Measurements from ENCODE around the gene UBE2J1. TPM values are rescaled to one million over a fixed set of nuclear protein-coding genes. Genes with fewer than 3 reads are reported as not detected.
A peak's percentile ranks its signal among the peaks of the same experiment; 100 is the strongest.

Gene UBE2J1
- total RNA-seq, 2 experiments from 2014 or later = 34.7 to 34.9 TPM

DNA sequence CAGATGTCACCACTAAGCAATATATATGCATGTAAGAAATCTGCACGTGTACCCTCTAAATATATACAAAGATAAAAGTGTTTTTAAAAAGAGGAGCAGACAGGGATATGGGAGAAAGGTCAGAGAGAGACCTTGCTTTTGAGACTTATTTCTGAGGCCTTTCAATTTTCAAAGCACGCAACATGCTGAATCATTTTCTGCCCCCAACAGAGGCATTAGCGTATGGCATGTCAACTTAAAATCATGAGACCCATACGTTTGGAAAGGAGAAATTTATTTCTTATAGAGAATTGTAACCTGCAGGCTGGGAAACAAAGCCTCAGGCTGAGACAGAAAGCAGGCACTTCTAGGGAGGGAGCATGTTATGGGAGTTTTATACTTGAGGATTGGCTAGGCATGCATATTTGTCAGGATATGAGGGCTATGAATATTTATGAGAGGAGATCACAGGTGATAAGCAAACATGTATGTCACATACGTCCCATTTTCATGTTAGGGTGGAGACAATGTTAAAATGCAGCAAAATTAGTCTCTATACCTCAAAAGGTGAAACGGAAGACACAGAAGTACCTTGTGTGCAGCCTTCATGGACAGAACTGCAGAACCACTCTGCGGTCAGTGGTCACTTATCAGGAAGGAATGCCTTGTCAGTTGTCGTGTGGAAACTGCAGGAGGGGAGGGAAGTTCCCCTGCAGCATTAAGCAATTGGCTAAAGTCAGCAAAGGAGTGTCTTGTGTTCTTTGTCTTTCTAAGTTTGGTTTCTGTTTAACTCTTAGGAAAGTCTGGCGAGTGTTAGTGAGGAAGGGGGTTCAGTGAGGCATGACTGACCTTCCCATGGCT lies 31.2 kb downstream of the UBE2J1 start:
- Histone ChIP-seq H3K27me3 (ENCODE audit: control insufficient read depth in 1 of 2, insufficient read depth in 2 of 2, low read length in 2 of 2) (no peaks in the 10 kb centered on the region), H3K27ac (ENCODE audit: low read depth in 1 of 2, low read length in 2 of 2) (no peak overlapping the region), H3K4me1 (ENCODE audit: insufficient read depth, low read length) (no peaks in the 10 kb centered on the region), H3K36me3 (ENCODE audit: insufficient read depth, low read length) (no peaks in the 10 kb centered on the region), H3K4me3 (ENCODE audit: low read length) (no peak overlapping the region), H3K9me3 (ENCODE audit: control insufficient read depth in 1 of 2, insufficient read depth in 1 of 2, low read length in 2 of 2) (no peaks in the 10 kb centered on the region)
- peaks cover 37% of the 10 kb centered on the region for H3K36me3 Mint-ChIP-seq (ENCODE audit: low read depth)
- ATAC-seq (ENCODE audit: poor library complexity) (no peak), DNase-seq (peak in 3 of 14 experiments; percentile 13 to 53 (median 45))
- intact Hi-C loops (cut with DNase I, micrococcal nuclease) = no loop called here
- H3K4me1 Mint-ChIP-seq (ENCODE audit: low read depth) = peaks cover 5% of the 10 kb centered on the region
- TF ChIP-seq, protein P1, sequence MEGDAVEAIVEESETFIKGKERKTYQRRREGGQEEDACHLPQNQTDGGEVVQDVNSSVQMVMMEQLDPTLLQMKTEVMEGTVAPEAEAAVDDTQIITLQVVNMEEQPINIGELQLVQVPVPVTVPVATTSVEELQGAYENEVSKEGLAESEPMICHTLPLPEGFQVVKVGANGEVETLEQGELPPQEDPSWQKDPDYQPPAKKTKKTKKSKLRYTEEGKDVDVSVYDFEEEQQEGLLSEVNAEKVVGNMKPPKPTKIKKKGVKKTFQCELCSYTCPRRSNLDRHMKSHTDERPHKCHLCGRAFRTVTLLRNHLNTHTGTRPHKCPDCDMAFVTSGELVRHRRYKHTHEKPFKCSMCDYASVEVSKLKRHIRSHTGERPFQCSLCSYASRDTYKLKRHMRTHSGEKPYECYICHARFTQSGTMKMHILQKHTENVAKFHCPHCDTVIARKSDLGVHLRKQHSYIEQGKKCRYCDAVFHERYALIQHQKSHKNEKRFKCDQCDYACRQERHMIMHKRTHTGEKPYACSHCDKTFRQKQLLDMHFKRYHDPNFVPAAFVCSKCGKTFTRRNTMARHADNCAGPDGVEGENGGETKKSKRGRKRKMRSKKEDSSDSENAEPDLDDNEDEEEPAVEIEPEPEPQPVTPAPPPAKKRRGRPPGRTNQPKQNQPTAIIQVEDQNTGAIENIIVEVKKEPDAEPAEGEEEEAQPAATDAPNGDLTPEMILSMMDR (IDR thresholded peaks at IDR 0.05) = no peak
- no peaks in the 10 kb centered on the region for H3K27me3 Mint-ChIP-seq
- ChIA-PET CTCF (no interaction called here), POLR2A (no interaction called here)
- no peak overlapping the region for H3K27ac Mint-ChIP-seq
- H3K9me3 Mint-ChIP-seq = no peaks in the 10 kb centered on the region
- H3K4me3 Mint-ChIP-seq = no peak overlapping the region

DNA sequence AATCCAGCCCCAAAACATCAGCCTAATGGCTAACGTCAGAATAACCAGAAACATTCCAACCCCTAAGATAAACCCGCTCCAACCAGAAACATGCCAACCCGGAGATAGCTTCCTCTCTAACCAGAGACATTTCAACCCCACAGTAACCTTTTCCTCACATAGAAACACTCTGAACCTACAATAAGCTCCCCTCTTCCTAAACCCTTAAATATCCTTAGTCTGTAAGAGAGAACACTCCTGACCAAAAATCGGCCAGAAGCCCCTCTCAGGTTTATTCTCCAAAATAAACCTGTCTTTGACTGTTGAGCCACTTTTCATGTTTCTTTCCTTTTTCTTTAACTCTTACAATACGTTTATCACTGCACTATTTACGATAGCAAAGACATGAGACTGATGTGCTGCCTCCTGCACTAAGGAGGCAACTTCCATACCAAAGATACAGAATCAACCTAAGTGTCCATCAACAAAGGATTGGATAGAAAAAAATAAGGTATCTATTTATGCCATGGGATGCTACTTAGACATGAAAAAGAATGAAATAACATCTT lies 32.4 kb downstream of the UBE2J1 start:
- Histone ChIP-seq H3K4me3 (ENCODE audit: low read length) (no peak overlapping the region), H3K9me3 (ENCODE audit: control insufficient read depth in 1 of 2, insufficient read depth in 1 of 2, low read length in 2 of 2) (no peaks in the 10 kb centered on the region), H3K36me3 (ENCODE audit: insufficient read depth, low read length) (no peaks in the 10 kb centered on the region), H3K4me1 (ENCODE audit: insufficient read depth, low read length) (no peaks in the 10 kb centered on the region), H3K27ac (ENCODE audit: low read depth in 1 of 2, low read length in 2 of 2) (no peak overlapping the region), H3K27me3 (ENCODE audit: control insufficient read depth in 1 of 2, insufficient read depth in 2 of 2, low read length in 2 of 2) (no peaks in the 10 kb centered on the region)
- TF ChIP-seq, protein P1 (IDR thresholded peaks at IDR 0.05) = no peak
- Mint-ChIP-seq H3K9me3 (no peaks in the 10 kb centered on the region), H3K36me3 (ENCODE audit: low read depth) (peaks cover 33% of the 10 kb centered on the region), H3K4me3 (no peak overlapping the region), H3K27me3 (no peaks in the 10 kb centered on the region), H3K27ac (no peak overlapping the region), H3K4me1 (ENCODE audit: low read depth) (peaks cover 5% of the 10 kb centered on the region)
- DNase-seq (no peak), ATAC-seq (ENCODE audit: poor library complexity) (no peak)
- POLR2A ChIA-PET = no interaction called here
- intact Hi-C loops (cut with DNase I, micrococcal nuclease) = no loop called here
- CTCF ChIA-PET = interaction anchor here (0.7 kb wide), 1 partner anchor 30 kb away, joined by 3 read pairs; no protein-coding TSS in a partner anchor

DNA sequence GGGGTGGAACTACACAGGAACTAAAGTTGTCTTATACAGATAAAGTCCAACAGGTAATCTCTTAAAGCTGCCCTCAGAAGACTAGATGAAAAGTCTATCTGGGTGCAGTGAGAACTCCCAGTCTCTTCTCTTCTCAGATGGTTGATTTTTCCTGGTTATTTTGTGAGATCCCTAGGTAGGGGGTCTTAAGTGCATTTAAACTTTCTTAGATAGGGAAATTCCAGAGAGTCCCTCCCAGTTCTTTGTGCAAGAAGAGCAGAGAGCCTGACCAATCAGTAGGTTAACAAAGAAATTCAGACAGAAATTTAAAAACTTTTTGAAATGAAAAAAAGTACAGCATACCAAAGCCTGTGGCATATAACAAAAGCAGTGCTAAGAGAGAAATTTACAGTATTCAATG lies 35.5 kb downstream of the UBE2J1 start:
- H3K4me3 Mint-ChIP-seq = no peak overlapping the region
- H3K27me3 Mint-ChIP-seq = no peaks in the 10 kb centered on the region
- no peak overlapping the region for H3K27ac ChIP-seq (ENCODE audit: low read depth in 1 of 2, low read length in 2 of 2)
- intact Hi-C loops (cut with DNase I, micrococcal nuclease) = no loop called here
- H3K4me1 Mint-ChIP-seq (ENCODE audit: low read depth) = peaks cover 5% of the 10 kb centered on the region
- DNase-seq (no peak), ATAC-seq (ENCODE audit: poor library complexity) (no peak)
- ChIA-PET POLR2A (no interaction called here), CTCF (no interaction called here)
- TF ChIP-seq, protein P1 (IDR thresholded peaks at IDR 0.05) = no peak
- H3K4me3 ChIP-seq (ENCODE audit: low read length) = no peak overlapping the region
- peaks cover 29% of the 10 kb centered on the region for H3K36me3 Mint-ChIP-seq (ENCODE audit: low read depth)
- no peaks in the 10 kb centered on the region for H3K9me3 Mint-ChIP-seq
- no peaks in the 10 kb centered on the region for H3K9me3 ChIP-seq (ENCODE audit: control insufficient read depth in 1 of 2, insufficient read depth in 1 of 2, low read length in 2 of 2)
- peaks cover 4% of the 10 kb centered on the region for H3K36me3 ChIP-seq (ENCODE audit: insufficient read depth, low read length)
- no peaks in the 10 kb centered on the region for H3K27me3 ChIP-seq (ENCODE audit: control insufficient read depth in 1 of 2, insufficient read depth in 2 of 2, low read length in 2 of 2)
- no peaks in the 10 kb centered on the region for H3K4me1 ChIP-seq (ENCODE audit: insufficient read depth, low read length)
- no peak overlapping the region for H3K27ac Mint-ChIP-seq

Measured in CD4-positive, alpha-beta T cell (primary cell).